ENCODE data around the gene CD163L1.
"Not testable (repeated sequence)": the region's sequence is repeated elsewhere in the genome, so short reads cannot be mapped to it uniquely, and the experiment has no call there.

Gene CD163L1

GRCh38 chr12:7403466-7403865, 40.5 kb downstream of the CD163L1 start:
- DNase-seq: no peak

- no peak for DNase-seq
These were observed 44.9 kb downstream of the CD163L1 start for GRCh38 chr12:7399089-7399488.

GRCh38 chr12:7396418-7396817, 47.5 kb downstream of the CD163L1 start:
- no peak for DNase-seq

- no peak for DNase-seq
These were observed 48.0 kb downstream of the CD163L1 start for GRCh38 chr12:7395950-7396349.

- DNase-seq: no peak
These were observed 56.7 kb downstream of the CD163L1 start for GRCh38 chr12:7387289-7387688.

GRCh38 chr12:7383157-7383556, 60.8 kb downstream of the CD163L1 start:
- no peak for DNase-seq

- no peak for DNase-seq
These were observed 67.8 kb downstream of the CD163L1 start for GRCh38 chr12:7376196-7376595.

- no peak for DNase-seq
These were observed 68.8 kb downstream of the CD163L1 start for GRCh38 chr12:7375145-7375543.

- no peak for DNase-seq
These were observed 69.4 kb downstream of the CD163L1 start for GRCh38 chr12:7374423-7375144.

- no peak for DNase-seq
These were observed 70.7 kb downstream of the CD163L1 start for GRCh38 chr12:7373226-7373625.

GRCh38 chr12:7369274-7369729, 74.7 kb downstream of the CD163L1 start:
- DNase-seq: no peak

GRCh38 chr12:7362734-7363133, 81.2 kb downstream of the CD163L1 start:
- no peak for DNase-seq

GRCh38 chr12:7361265-7361664, 82.7 kb downstream of the CD163L1 start:
- no peak for DNase-seq

- no peak for DNase-seq
These were observed 89.4 kb downstream of the CD163L1 start for GRCh38 chr12:7354529-7354928.

GRCh38 chr12:7352661-7353060, 91.3 kb downstream of the CD163L1 start:
- no peak for DNase-seq

GRCh38 chr12:7351177-7351576, 92.8 kb downstream of the CD163L1 start:
- no peak for DNase-seq

GRCh38 chr12:7349418-7349817, 94.5 kb downstream of the CD163L1 start:
- no peak for DNase-seq

- no peak for DNase-seq
These were observed 97.3 kb downstream of the CD163L1 start for GRCh38 chr12:7346551-7347225.

- no peak for DNase-seq
These were observed 98.9 kb downstream of the CD163L1 start for GRCh38 chr12:7344833-7345606.

GRCh38 chr12:7339675-7340074, 104.3 kb downstream of the CD163L1 start:
- no peak for DNase-seq

GRCh38 chr12:7337790-7338189, 106.2 kb downstream of the CD163L1 start:
- DNase-seq: not testable (repeated sequence)

- no peak for DNase-seq
These were observed 116.0 kb downstream of the CD163L1 start for GRCh38 chr12:7327918-7328317.

- no peak for DNase-seq
These were observed 119.8 kb downstream of the CD163L1 start for GRCh38 chr12:7324176-7324575.

- DNase-seq: no peak
These were observed 121.4 kb downstream of the CD163L1 start for GRCh38 chr12:7322599-7322998.
